ENCODE data around the gene AKAP8L.

AKAP8L gene

GRCh38 chr19:15432629-15433518 lies 14.1 kb upstream of the AKAP8L start:
- DNase-seq (ENCODE audit: low spot score): peak; percentile 90

GRCh38 chr19:15432018-15432494 lies 13.3 kb upstream of the AKAP8L start:
- DNase-seq (ENCODE audit: low spot score): no peak

- DNase-seq (ENCODE audit: low spot score): peak; percentile 19
Observed at GRCh38 chr19:15431396-15432017, 12.7 kb upstream of the AKAP8L start.

GRCh38 chr19:15430526-15431120 lies 11.8 kb upstream of the AKAP8L start:
- no peak for DNase-seq (ENCODE audit: low spot score)

- no peak for DNase-seq (ENCODE audit: low spot score)
Observed at GRCh38 chr19:15429825-15430467, 11.2 kb upstream of the AKAP8L start.

GRCh38 chr19:15428956-15429824 lies 10.4 kb upstream of the AKAP8L start:
- DNase-seq (ENCODE audit: low spot score): no peak

GRCh38 chr19:15427991-15428471 lies 9.2 kb upstream of the AKAP8L start:
- no peak for DNase-seq (ENCODE audit: low spot score)

GRCh38 chr19:15427350-15427700 lies 8.5 kb upstream of the AKAP8L start:
- DNase-seq (ENCODE audit: low spot score): no peak

GRCh38 chr19:15426485-15427349 lies 7.9 kb upstream of the AKAP8L start:
- no peak for DNase-seq (ENCODE audit: low spot score)

GRCh38 chr19:15425321-15425950 lies 6.6 kb upstream of the AKAP8L start:
- DNase-seq (ENCODE audit: low spot score): no peak

GRCh38 chr19:15424692-15425272 lies 6.0 kb upstream of the AKAP8L start:
- DNase-seq (ENCODE audit: low spot score): no peak

- no peak for DNase-seq (ENCODE audit: low spot score)
Observed at GRCh38 chr19:15424121-15424520, 5.3 kb upstream of the AKAP8L start.

GRCh38 chr19:15423130-15423529 lies 4.3 kb upstream of the AKAP8L start:
- no peak for DNase-seq (ENCODE audit: low spot score)

- no peak for DNase-seq (ENCODE audit: low spot score)
Observed at GRCh38 chr19:15422296-15423075, 3.7 kb upstream of the AKAP8L start.

- DNase-seq (ENCODE audit: low spot score): no peak
Observed at GRCh38 chr19:15421721-15422260, 3.0 kb upstream of the AKAP8L start.

- no peak for DNase-seq (ENCODE audit: low spot score)
Observed at GRCh38 chr19:15421136-15421695, 2.4 kb upstream of the AKAP8L start.

- DNase-seq (ENCODE audit: low spot score): peak; percentile 75
Observed at GRCh38 chr19:15419413-15420025, 731 bp upstream of the AKAP8L start.

- DNase-seq (ENCODE audit: low spot score): peak; percentile 20
Observed at GRCh38 chr19:15418231-15418578, 583 bp downstream of the AKAP8L start.

Measured in RKO (cell line).